Activated naive CD8-positive, alpha-beta T cell treated with anti-CD3 and anti-CD28 coated beads, Interleukin-2, amount 10 ng/mL, durations not matched to agents 7 days and 5 days (primary cell): ENCODE measurements around the gene RFX2. TPM values are rescaled to one million over a fixed set of nuclear protein-coding genes. Genes with fewer than 3 reads are reported as not detected.

Source experiments
- ATAC-seq: fragments of 150-1000 bp; cut with Tn5 transposase; one replicate; pipeline ENCODE4 v1.10.0; 2021; ENCODE audit warnings: low read depth, moderate library complexity
- POLR2A ChIA-PET: fragments of 350-600 bp; sonication (Branson Sonifier 250); formaldehyde crosslinking; loops from one replicate; lab custom pipeline; 2021; ENCODE audit warnings: antibody characterized with exemption; lab: Charles Lee
- DNase-seq: peaks from one replicate; pipeline ENCODE4 v3.0.0; 2021
- H3K27ac Mint-ChIP-seq: one replicate; pipeline ENCODE4 v1.8.0; 2022; ENCODE audit warnings: mild to moderate bottlenecking, mixed read lengths
- H3K27me3 Mint-ChIP-seq: one replicate; pipeline ENCODE4 v1.8.0; 2022; ENCODE audit warnings: mild to moderate bottlenecking, moderate library complexity, mixed read lengths
- H3K36me3 Mint-ChIP-seq: one replicate; pipeline ENCODE4 v1.8.0; 2021; ENCODE audit warnings: mild to moderate bottlenecking, mixed read lengths
- H3K4me1 Mint-ChIP-seq: one replicate; pipeline ENCODE4 v1.8.0; 2021; ENCODE audit warnings: mixed read lengths
- H3K4me3 Mint-ChIP-seq: one replicate; pipeline ENCODE4 v1.8.0; 2022; ENCODE audit warnings: mild to moderate bottlenecking, moderate library complexity, mixed read lengths
- H3K9me3 Mint-ChIP-seq: one replicate; pipeline ENCODE4 v1.8.0; 2021; ENCODE audit warnings: mixed read lengths
- total RNA-seq, 2 experiments: library from RNA; stranded (reverse); gene quantifications; one replicate each; pipeline ENCODE4 v1.2.3, GENCODE V29; 2021

The RFX2 gene
- total RNA-seq, 2 experiments from 2014 or later: 9.9 to 12.2 TPM

DNA sequence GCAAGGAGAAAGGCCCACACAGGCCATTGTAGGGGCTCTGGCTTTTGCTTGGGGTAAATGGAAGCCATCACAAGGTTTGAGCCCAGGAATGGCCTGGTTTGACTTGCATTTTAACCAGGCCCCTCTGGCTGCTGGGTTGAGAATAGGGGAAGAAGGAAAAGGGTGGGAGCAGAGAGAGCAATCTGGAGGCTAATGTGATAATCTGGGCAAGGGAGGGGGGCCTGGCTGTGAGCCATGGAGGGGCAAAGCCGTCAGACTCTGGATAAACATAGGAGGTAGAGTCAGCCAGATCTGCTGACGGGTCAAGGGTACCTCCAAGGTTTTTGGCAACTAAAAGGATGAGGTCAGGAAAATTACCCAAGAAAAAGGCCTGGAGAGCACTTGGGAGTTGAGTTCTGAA, 41.6 kb downstream of the RFX2 start:
- Mint-ChIP-seq H3K4me3 (no peak overlapping the region), H3K36me3 (peaks cover 6% of the 10 kb centered on the region), H3K9me3 (peaks cover 6% of the 10 kb centered on the region), H3K27ac (no peak overlapping the region), H3K27me3 (peaks cover 8% of the 10 kb centered on the region), H3K4me1 (peaks cover 17% of the 10 kb centered on the region)
- DNase-seq (no peak), ATAC-seq (no peak)
- POLR2A ChIA-PET: no interaction called here

GRCh38 chr19:6067975-6068374, 42.3 kb downstream of the RFX2 start:
- ATAC-seq: no peak
- DNase-seq: no peak
- POLR2A ChIA-PET: no interaction called here
- Mint-ChIP-seq H3K27me3 (peaks cover 8% of the 10 kb centered on the region), H3K36me3 (peaks cover 6% of the 10 kb centered on the region), H3K4me1 (peaks cover 18% of the 10 kb centered on the region), H3K27ac (no peak overlapping the region), H3K9me3 (peaks cover 6% of the 10 kb centered on the region), H3K4me3 (no peak overlapping the region)

- peaks cover 8% of the 10 kb centered on the region for H3K27me3 Mint-ChIP-seq
- no peak overlapping the region for H3K27ac Mint-ChIP-seq
- no peak for DNase-seq
- H3K36me3 Mint-ChIP-seq: peaks cover 6% of the 10 kb centered on the region
- H3K4me3 Mint-ChIP-seq: no peak overlapping the region
- no peak for ATAC-seq
- peaks cover 6% of the 10 kb centered on the region for H3K9me3 Mint-ChIP-seq
- H3K4me1 Mint-ChIP-seq: peaks cover 27% of the 10 kb centered on the region
- POLR2A ChIA-PET: no interaction called here
These were observed 43.3 kb downstream of the RFX2 start for GRCh38 chr19:6066661-6067646.

DNA sequence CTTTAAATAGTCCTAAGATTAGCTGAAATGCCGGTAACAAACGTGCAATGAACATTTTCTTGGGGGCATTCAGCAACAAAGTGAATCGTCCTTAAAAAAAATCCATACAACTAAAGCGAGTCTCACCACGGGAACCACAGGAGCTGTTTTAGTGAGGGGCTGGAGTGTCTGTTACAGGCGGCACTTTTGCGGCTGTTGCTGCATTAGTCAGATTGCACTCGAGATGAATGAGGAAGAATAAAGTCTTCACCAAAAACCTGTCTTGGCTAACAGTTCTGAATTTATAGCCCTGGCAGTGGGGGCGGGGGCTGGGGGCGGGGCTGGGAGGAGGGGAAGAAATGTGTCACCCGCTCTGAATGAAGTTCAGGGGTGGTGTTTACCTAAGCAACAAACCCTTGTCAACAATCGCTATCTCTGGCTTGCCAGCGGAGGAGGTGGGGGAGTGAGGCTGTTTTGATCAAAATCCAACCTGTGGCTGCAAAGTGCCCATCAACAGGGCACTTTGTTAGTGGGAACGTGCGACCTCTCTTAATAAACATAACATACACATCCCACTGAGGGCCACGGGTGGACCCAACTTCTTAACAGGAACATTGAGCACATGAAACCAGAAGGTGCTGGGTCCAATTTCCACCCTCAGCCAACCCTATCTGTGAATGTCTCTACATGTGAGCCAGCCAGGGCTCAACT, 44.5 kb downstream of the RFX2 start:
- peaks cover 38% of the 10 kb centered on the region for H3K4me1 Mint-ChIP-seq
- H3K27ac Mint-ChIP-seq: no peak overlapping the region
- H3K27me3 Mint-ChIP-seq: peaks cover 8% of the 10 kb centered on the region
- H3K4me3 Mint-ChIP-seq: no peak overlapping the region
- H3K9me3 Mint-ChIP-seq: peaks cover 6% of the 10 kb centered on the region
- H3K36me3 Mint-ChIP-seq: peaks cover 6% of the 10 kb centered on the region
- no peak for DNase-seq
- ATAC-seq: no peak
- POLR2A ChIA-PET: no interaction called here

- Mint-ChIP-seq H3K4me3 (no peak overlapping the region), H3K27me3 (peaks cover 8% of the 10 kb centered on the region), H3K9me3 (peaks cover 3% of the 10 kb centered on the region), H3K27ac (no peak overlapping the region), H3K4me1 (peaks cover 42% of the 10 kb centered on the region), H3K36me3 (peaks cover 3% of the 10 kb centered on the region)
- ATAC-seq (no peak), DNase-seq (no peak)
- POLR2A ChIA-PET: no interaction called here
These were observed 45.8 kb downstream of the RFX2 start for GRCh38 chr19:6064336-6065073.

GRCh38 chr19:6063576-6064335, 46.5 kb downstream of the RFX2 start:
- Mint-ChIP-seq H3K4me3 (no peak overlapping the region), H3K4me1 (peaks cover 39% of the 10 kb centered on the region), H3K36me3 (no peaks in the 10 kb centered on the region), H3K27me3 (peaks cover 8% of the 10 kb centered on the region), H3K9me3 (no peaks in the 10 kb centered on the region), H3K27ac (no peak overlapping the region)
- ATAC-seq (no peak), DNase-seq (no peak)
- POLR2A ChIA-PET: no interaction called here

GRCh38 chr19:6062961-6063575, 47.2 kb downstream of the RFX2 start:
- H3K4me3 Mint-ChIP-seq: no peak overlapping the region
- no peak overlapping the region for H3K27ac Mint-ChIP-seq
- POLR2A ChIA-PET: interaction anchor here (1.1 to 1.8 kb wide), 2 partner anchors 25 to 48 kb away, joined by 3 to 8 read pairs; no protein-coding TSS in a partner anchor
- H3K9me3 Mint-ChIP-seq: no peaks in the 10 kb centered on the region
- no peak for ATAC-seq
- H3K27me3 Mint-ChIP-seq: peaks cover 8% of the 10 kb centered on the region
- peaks cover 39% of the 10 kb centered on the region for H3K4me1 Mint-ChIP-seq
- no peak for DNase-seq
- no peaks in the 10 kb centered on the region for H3K36me3 Mint-ChIP-seq

DNA sequence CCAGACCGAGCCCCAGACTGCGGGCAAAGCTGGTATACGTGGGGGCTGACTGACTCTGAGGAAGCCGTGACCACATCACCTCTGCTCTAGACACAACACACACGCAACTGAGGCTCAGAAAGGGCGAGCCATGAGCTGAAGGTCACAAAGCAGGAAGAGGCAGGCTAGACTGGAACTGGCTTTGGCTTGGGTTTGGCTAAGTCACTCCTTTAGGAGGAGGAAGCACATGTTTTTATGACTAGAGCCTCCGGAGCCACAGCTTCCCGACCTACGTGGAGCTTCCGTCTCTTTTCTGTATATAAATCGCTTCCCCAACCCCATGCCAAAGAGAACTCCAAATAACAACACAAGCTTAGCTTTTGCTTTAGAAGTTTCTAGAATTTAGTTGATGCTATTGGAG, 48.0 kb downstream of the RFX2 start:
- Mint-ChIP-seq H3K4me1 (peaks cover 39% of the 10 kb centered on the region), H3K9me3 (no peaks in the 10 kb centered on the region), H3K4me3 (peak overlapping the region; percentile 37), H3K27me3 (peaks cover 9% of the 10 kb centered on the region), H3K36me3 (no peaks in the 10 kb centered on the region), H3K27ac (no peak overlapping the region)
- POLR2A ChIA-PET: interaction anchor here (1.1 to 1.8 kb wide), 3 partner anchors 26 to 49 kb away, joined by 3 to 8 read pairs (median 3); no protein-coding TSS in a partner anchor
- DNase-seq: no peak
- ATAC-seq: peak; percentile 84

- peak overlapping the region; percentile 44 for H3K27ac Mint-ChIP-seq
These were observed 48.7 kb downstream of the RFX2 start for GRCh38 chr19:6061376-6062130.

DNA sequence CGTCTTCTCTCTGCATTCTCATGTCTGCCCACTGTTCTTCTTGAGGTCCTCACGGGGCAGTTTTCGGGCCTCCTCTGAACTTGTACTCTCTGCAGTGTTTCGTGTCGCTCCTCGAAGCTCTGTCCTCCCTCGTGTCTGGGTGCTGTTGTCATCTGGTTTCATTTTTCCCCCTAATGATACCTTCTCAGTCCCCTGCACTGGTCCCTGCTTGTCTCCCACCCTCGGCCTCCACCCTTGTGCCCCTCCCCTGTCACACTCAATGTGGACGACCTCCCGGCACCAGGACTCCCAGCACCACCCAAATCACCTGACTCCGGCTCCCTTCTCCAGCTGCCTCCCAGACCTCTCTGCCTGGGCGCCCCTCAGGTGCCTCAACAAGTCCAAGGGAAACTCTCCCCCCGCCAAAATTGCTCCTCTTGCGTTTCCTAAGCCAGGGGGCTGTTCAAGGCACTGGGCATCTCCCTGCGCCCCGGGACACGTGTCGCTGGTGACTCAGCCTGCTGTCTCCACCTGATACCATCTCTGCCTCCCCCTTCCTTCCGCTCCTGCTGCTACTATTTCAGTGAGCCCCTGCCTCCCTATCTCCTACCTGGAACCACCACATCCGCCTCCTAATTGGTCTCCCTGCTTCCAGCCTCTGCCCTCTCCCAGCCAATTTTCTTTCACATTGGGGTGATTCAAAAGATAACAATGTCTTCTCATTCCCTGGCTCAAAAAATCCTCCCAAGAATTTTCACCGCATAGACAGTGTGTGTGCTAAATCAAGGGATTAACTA, 49.5 kb downstream of the RFX2 start:
- Mint-ChIP-seq H3K36me3 (no peaks in the 10 kb centered on the region), H3K27ac (peak overlapping the region; percentile 44), H3K4me1 (peaks cover 35% of the 10 kb centered on the region), H3K4me3 (peak overlapping the region; percentile 31), H3K9me3 (no peaks in the 10 kb centered on the region), H3K27me3 (peaks cover 5% of the 10 kb centered on the region)
- POLR2A ChIA-PET: no interaction called here
- ATAC-seq: peak; percentile 48
- no peak for DNase-seq

More at GRCh38 chr19:6061376-6062130, 48.7 kb downstream of the RFX2 start:
- H3K9me3 Mint-ChIP-seq: no peaks in the 10 kb centered on the region
- POLR2A ChIA-PET: interaction anchor here (1.1 to 1.8 kb wide), 3 partner anchors 26 to 50 kb away, joined by 3 to 8 read pairs (median 3); no protein-coding TSS in a partner anchor
- H3K27me3 Mint-ChIP-seq: peaks cover 9% of the 10 kb centered on the region
- no peak for ATAC-seq
- no peaks in the 10 kb centered on the region for H3K36me3 Mint-ChIP-seq
- H3K4me1 Mint-ChIP-seq: peaks cover 39% of the 10 kb centered on the region
- H3K4me3 Mint-ChIP-seq: peak overlapping the region; percentile 37
- DNase-seq: no peak

DNA sequence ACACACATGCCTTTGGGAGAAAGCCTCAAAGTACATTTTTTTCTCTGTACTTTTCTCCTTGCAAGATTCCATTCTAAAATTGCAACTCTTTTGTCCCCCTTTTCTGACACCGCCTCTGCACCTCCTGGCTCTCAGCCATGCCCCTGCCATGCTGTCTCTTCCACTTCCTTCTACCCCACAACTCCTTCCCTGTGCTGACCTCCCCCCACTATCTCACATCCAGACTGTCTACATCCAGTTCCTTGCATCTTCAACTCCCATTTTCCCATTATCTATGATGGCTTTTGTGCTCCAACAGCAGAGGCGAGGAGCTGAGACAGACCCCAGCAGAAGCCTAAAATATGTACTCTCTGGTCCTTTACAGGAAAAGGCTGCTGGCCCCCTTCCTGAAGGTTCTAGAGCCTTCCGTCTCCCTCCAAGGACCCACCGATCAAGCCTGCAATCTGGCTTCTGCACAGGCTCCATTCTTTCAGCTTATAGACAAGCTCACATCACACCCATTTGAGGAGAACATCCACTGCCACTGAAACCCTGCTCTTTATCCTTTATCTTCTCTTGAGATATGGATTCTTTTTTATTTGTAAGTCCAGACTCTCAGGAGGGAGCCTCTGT, 50.2 kb downstream of the RFX2 start:
- POLR2A ChIA-PET: interaction anchor here (0.5 kb wide), 1 partner anchor 1314 kb away, joined by 7 read pairs; no protein-coding TSS in a partner anchor
- ATAC-seq (no peak), DNase-seq (no peak)
- Mint-ChIP-seq H3K4me3 (no peak overlapping the region), H3K27ac (peak overlapping the region; percentile 8), H3K9me3 (no peaks in the 10 kb centered on the region), H3K4me1 (peaks cover 33% of the 10 kb centered on the region), H3K27me3 (peaks cover 1% of the 10 kb centered on the region), H3K36me3 (no peaks in the 10 kb centered on the region)
